ENCODE results near the gene SLC9A2.

DNA sequence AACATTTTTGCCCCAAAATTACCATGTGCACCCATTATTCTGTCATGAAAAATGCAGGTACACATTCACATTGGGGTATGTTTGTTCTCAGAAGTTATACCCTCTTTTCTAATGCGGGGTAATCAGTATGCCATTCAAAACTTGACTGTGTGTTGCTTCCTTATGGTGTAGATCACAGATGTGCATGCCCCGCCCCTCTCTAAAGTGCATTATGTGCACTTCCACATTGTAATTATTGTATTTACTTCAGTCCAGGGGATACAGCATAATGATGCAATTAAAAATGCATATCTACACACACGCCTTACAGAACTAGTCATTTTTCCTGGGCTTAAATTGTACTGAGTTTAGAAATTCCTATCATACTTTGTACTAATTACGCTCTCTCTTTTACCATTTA lies 48.8 kb downstream of the SLC9A2 start:
- TF ChIP-seq, protein P1, sequence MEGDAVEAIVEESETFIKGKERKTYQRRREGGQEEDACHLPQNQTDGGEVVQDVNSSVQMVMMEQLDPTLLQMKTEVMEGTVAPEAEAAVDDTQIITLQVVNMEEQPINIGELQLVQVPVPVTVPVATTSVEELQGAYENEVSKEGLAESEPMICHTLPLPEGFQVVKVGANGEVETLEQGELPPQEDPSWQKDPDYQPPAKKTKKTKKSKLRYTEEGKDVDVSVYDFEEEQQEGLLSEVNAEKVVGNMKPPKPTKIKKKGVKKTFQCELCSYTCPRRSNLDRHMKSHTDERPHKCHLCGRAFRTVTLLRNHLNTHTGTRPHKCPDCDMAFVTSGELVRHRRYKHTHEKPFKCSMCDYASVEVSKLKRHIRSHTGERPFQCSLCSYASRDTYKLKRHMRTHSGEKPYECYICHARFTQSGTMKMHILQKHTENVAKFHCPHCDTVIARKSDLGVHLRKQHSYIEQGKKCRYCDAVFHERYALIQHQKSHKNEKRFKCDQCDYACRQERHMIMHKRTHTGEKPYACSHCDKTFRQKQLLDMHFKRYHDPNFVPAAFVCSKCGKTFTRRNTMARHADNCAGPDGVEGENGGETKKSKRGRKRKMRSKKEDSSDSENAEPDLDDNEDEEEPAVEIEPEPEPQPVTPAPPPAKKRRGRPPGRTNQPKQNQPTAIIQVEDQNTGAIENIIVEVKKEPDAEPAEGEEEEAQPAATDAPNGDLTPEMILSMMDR (IDR thresholded peaks at IDR 0.05): no peak
- no peak for TF ChIP-seq ZFX (IDR thresholded peaks at IDR 0.05; ENCODE audit: borderline replicate concordance)

All from 22Rv1 (cell line).